GM23338 (cell line): ENCODE measurements around the gene FLT1. TPM values are rescaled to one million over a fixed set of nuclear protein-coding genes. Genes with fewer than 3 reads are reported as not detected.

ENCODE experiments used
- ATAC-seq: fragments of 200-7000 bp; cut with Tn5 transposase; 3 replicates; pipeline ENCODE4 v1.9.1; 2020
- DNase-seq: peaks from one replicate; pipeline ENCODE4 v3.0.0-alpha.2; 2015; ENCODE audit warnings: low spot score
- H2AFZ ChIP-seq: fragments of 200-600 bp; sonication (generic); 2 replicates; pipeline ENCODE4 v1.8.0; 2016; ENCODE audit warnings: antibody characterized with exemption, mild to moderate bottlenecking, moderate library complexity
- H3F3A ChIP-seq: fragments of 200-600 bp; sonication (generic); replicated peaks from 2 replicates; pipeline ENCODE4 v1.8.0; 2017; ENCODE audit warnings: antibody characterized with exemption, mixed run types, low read depth
- H3K27ac ChIP-seq: fragments of 200-600 bp; sonication (generic); 2 replicates; pipeline ENCODE4 v1.6.1; 2016; ENCODE audit warnings: low read depth
- H3K27me3 ChIP-seq: fragments of 200-600 bp; sonication (generic); 2 replicates; pipeline ENCODE4 v1.8.0; 2016; ENCODE audit warnings: mild to moderate bottlenecking, mixed run types, moderate library complexity; ENCODE audit not compliant: insufficient read depth
- H3K36me3 ChIP-seq: fragments of 200-600 bp; sonication (generic); 2 replicates; pipeline ENCODE4 v1.8.0; 2016; ENCODE audit warnings: mild to moderate bottlenecking; ENCODE audit not compliant: insufficient read depth
- H3K4me1 ChIP-seq: fragments of 200-600 bp; sonication (generic); 2 replicates; pipeline ENCODE4 v1.8.0; 2016; ENCODE audit warnings: mild to moderate bottlenecking, moderate library complexity; ENCODE audit not compliant: insufficient read depth
- H3K4me2 ChIP-seq: fragments of 200-600 bp; sonication (generic); 2 replicates; pipeline ENCODE4 v1.7.1; 2017; ENCODE audit warnings: mixed run types
- H3K4me3 ChIP-seq: fragments of 200-600 bp; sonication (generic); 2 replicates; pipeline ENCODE4 v1.6.1; 2016; ENCODE audit warnings: mixed run types
- H3K79me2 ChIP-seq: fragments of 200-600 bp; sonication (generic); replicated peaks from 2 replicates; pipeline ENCODE4 v1.8.0; 2017; ENCODE audit warnings: mild to moderate bottlenecking; ENCODE audit not compliant: insufficient read depth
- H3K9me2 ChIP-seq: fragments of 200-600 bp; sonication (generic); 2 replicates; pipeline ENCODE4 v1.8.0; 2017; ENCODE audit not compliant: insufficient read depth
- H4K20me1 ChIP-seq: fragments of 200-600 bp; sonication (generic); replicated peaks from 2 replicates; pipeline ENCODE4 v1.8.0; 2017; ENCODE audit warnings: mild to moderate bottlenecking; ENCODE audit not compliant: insufficient read depth
- H3K27ac Mint-ChIP-seq: 2 replicates; pipeline ENCODE4 v1.8.0; 2020; ENCODE audit warnings: inconsistent platforms, mild to moderate bottlenecking, moderate library complexity, mixed read lengths
- H3K27me3 Mint-ChIP-seq: 3 replicates; pipeline ENCODE4 v1.8.0; 2022; ENCODE audit warnings: low read depth, mild to moderate bottlenecking, moderate library complexity, mixed read lengths, inconsistent platforms; ENCODE audit not compliant: insufficient read depth, poor library complexity
- H3K36me3 Mint-ChIP-seq: 3 replicates; pipeline ENCODE4 v1.8.0; 2021; ENCODE audit warnings: low read depth, mild to moderate bottlenecking, inconsistent platforms, moderate library complexity, mixed read lengths
- H3K4me1 Mint-ChIP-seq: 3 replicates; pipeline ENCODE4 v1.8.0; 2020; ENCODE audit warnings: mild to moderate bottlenecking, inconsistent platforms, mixed read lengths
- H3K4me3 Mint-ChIP-seq: 3 replicates; pipeline ENCODE4 v1.8.0; 2021; ENCODE audit warnings: moderate library complexity, mild to moderate bottlenecking, inconsistent platforms, mixed read lengths
- H3K9me3 Mint-ChIP-seq: 3 replicates; pipeline ENCODE4 v1.8.0; 2020; ENCODE audit warnings: moderate library complexity, mild to moderate bottlenecking, inconsistent platforms, mixed read lengths
- CREB1 ChIP-seq: fragments of 250-450 bp; sonication (Bioruptor Pico); IDR thresholded peaks from 2 replicates; pipeline ENCODE4 v1.5.0; 2020; ENCODE audit warnings: low read depth, mild to moderate bottlenecking, moderate library complexity
- EZH2 ChIP-seq: fragments of 200-600 bp; sonication (generic); IDR thresholded peaks from one replicate; pipeline ENCODE4 v1.8.0; 2017; ENCODE audit warnings: antibody characterized with exemption, mild to moderate bottlenecking, low read depth; ENCODE audit not compliant: unreplicated experiment
- EZH2phosphoT487 ChIP-seq: fragments of 200-600 bp; sonication (generic); IDR thresholded peaks from one replicate; pipeline ENCODE4 v1.8.1; 2018; ENCODE audit warnings: antibody characterized with exemption; ENCODE audit not compliant: unreplicated experiment
- JUNB ChIP-seq: IDR thresholded peaks from one replicate; pipeline ENCODE4 v1.6.1; 2016; ENCODE audit warnings: antibody characterized with exemption; ENCODE audit not compliant: unreplicated experiment
- NANOG ChIP-seq: IDR thresholded peaks from 2 replicates; pipeline ENCODE4 v1.6.1; 2016; ENCODE audit warnings: antibody characterized with exemption, borderline replicate concordance
- ZNF114 ChIP-seq: fragments of 250-450 bp; sonication (Bioruptor Pico); IDR thresholded peaks from 2 replicates; pipeline ENCODE4 v1.5.0; 2020; ENCODE audit warnings: mild to moderate bottlenecking, moderate library complexity
- ZNF331 ChIP-seq: fragments of 250-450 bp; sonication (Bioruptor Pico); IDR thresholded peaks from 2 replicates; pipeline ENCODE4 v1.5.0; 2020; ENCODE audit warnings: low read depth, mild to moderate bottlenecking, moderate library complexity
- polyA plus RNA-seq: library from polyadenylated mRNA; unstranded; fragments of >200 nt; fragmentation: Nextera tagmentation; extraction: Ambion mirVana; gene quantifications from 2 replicates; pipeline ENCODE4 v1.2.1, GENCODE V29; 2016
- total RNA-seq: library from RNA; depleted of rRNA; stranded (reverse); fragments of >200 nt; shearing (Covaris generic); gene quantifications from 2 replicates; pipeline ENCODE4 v1.2.3, GENCODE V29; 2014
- TF ChIP-seq, protein P1 (sequence below), 2 experiments: fragments of 200-600 bp in 1 of 2; sonication (generic) in 1 of 2; conservative IDR thresholded peaks; 2 replicates each; pipeline versions ENCODE4 v1.5.1 to v1.6.1; 2016 to 2017; ENCODE audit warnings: antibody characterized with exemption in 2 of 2, low read depth in 2 of 2, mild to moderate bottlenecking in 2 of 2, moderate library complexity in 1 of 2
- TF ChIP-seq, protein P2 (sequence below): IDR thresholded peaks from 2 replicates; pipeline ENCODE4 v1.6.1; 2016; ENCODE audit warnings: antibody characterized with exemption
- TF ChIP-seq, protein P3 (sequence below): fragments of 250-450 bp; sonication (Bioruptor Pico); IDR thresholded peaks from 2 replicates; pipeline ENCODE4 v1.5.0; 2020; ENCODE audit warnings: mild to moderate bottlenecking, moderate library complexity

The FLT1 gene
- total and polyA plus RNA-seq, 2 experiments from 2014 or later, result 26.8 to 116 TPM

DNA sequence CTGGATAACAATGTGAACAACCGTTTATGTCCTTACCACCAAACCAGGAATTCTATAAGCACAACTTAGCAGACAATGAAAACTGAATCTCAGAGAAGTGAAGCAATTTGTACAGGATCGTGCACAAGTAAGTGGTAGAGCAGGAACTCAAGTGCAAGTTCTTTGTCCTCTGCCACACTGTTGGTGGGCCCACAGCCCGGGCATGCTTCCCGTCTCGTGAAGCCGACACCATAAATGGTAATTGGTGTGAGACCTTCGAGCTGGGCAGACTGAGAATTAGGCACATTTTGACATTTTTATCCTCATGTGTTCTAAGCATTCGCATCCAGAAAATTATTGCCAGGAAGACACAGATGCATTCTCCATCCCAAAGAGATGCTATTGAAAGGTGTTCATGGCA, 27.9 kb upstream of the FLT1 start (continued):
- TF ChIP-seq, protein P1, sequence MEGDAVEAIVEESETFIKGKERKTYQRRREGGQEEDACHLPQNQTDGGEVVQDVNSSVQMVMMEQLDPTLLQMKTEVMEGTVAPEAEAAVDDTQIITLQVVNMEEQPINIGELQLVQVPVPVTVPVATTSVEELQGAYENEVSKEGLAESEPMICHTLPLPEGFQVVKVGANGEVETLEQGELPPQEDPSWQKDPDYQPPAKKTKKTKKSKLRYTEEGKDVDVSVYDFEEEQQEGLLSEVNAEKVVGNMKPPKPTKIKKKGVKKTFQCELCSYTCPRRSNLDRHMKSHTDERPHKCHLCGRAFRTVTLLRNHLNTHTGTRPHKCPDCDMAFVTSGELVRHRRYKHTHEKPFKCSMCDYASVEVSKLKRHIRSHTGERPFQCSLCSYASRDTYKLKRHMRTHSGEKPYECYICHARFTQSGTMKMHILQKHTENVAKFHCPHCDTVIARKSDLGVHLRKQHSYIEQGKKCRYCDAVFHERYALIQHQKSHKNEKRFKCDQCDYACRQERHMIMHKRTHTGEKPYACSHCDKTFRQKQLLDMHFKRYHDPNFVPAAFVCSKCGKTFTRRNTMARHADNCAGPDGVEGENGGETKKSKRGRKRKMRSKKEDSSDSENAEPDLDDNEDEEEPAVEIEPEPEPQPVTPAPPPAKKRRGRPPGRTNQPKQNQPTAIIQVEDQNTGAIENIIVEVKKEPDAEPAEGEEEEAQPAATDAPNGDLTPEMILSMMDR (conservative IDR thresholded peaks at IDR 0.05; ENCODE audit: low read depth in 2 of 2), result no peak
- TF ChIP-seq, protein P2, sequence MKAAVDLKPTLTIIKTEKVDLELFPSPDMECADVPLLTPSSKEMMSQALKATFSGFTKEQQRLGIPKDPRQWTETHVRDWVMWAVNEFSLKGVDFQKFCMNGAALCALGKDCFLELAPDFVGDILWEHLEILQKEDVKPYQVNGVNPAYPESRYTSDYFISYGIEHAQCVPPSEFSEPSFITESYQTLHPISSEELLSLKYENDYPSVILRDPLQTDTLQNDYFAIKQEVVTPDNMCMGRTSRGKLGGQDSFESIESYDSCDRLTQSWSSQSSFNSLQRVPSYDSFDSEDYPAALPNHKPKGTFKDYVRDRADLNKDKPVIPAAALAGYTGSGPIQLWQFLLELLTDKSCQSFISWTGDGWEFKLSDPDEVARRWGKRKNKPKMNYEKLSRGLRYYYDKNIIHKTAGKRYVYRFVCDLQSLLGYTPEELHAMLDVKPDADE, result no peak
- TF ChIP-seq EZH2, result no peak
- TF ChIP-seq ZNF114 (CRISPR knock-in tag), result no peak
- TF ChIP-seq NANOG, result no peak

DNA sequence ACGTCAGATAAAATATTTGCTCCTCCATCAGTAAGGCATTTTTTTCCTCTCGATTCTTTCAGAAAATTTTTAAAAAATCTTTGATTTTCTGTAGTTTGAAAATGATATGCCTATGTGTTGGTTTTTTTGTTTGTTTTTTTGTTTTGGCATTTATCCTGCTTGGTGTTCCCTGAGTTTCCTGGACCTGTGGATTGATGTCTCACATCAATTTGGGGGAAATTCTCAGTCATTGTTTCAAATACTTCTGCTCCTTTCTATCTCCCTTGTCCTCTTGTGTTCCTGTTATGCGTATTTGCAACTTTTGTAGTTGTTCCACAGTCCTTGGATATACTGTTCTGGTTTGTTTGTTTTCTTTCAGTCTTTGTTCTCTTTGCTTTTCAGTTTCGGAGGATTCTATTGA, 18.8 kb upstream of the FLT1 start:
- ATAC-seq (no peak), DNase-seq (no peak)
- Histone ChIP-seq H3K4me2 (0 out of 2 replicates have a peak overlapping the region, but pooled peaks have one; percentile 6), H3K9me2 (0 out of 2 replicates have a peak, but pooled peaks cover 3% of the 10 kb centered on the region), H3K27ac (no peak overlapping the region), H3K27me3 (no peaks in the 10 kb centered on the region), H2AFZ (no peak overlapping the region), H3K4me3 (no peak overlapping the region), H3F3A (no peaks in the 10 kb centered on the region), H4K20me1 (no peaks in the 10 kb centered on the region), H3K4me1 (no peaks in the 10 kb centered on the region), H3K79me2 (no peaks in the 10 kb centered on the region), H3K36me3 (no peaks in the 10 kb centered on the region)
- TF ChIP-seq CREB1 (CRISPR knock-in tag), result no peak
- no peak for TF ChIP-seq EZH2
- TF ChIP-seq JUNB, result no peak
- TF ChIP-seq, protein P1 (conservative IDR thresholded peaks at IDR 0.05; ENCODE audit: low read depth in 2 of 2), result no peak
- TF ChIP-seq ZNF331 (CRISPR knock-in tag), result no peak
- TF ChIP-seq, protein P3, sequence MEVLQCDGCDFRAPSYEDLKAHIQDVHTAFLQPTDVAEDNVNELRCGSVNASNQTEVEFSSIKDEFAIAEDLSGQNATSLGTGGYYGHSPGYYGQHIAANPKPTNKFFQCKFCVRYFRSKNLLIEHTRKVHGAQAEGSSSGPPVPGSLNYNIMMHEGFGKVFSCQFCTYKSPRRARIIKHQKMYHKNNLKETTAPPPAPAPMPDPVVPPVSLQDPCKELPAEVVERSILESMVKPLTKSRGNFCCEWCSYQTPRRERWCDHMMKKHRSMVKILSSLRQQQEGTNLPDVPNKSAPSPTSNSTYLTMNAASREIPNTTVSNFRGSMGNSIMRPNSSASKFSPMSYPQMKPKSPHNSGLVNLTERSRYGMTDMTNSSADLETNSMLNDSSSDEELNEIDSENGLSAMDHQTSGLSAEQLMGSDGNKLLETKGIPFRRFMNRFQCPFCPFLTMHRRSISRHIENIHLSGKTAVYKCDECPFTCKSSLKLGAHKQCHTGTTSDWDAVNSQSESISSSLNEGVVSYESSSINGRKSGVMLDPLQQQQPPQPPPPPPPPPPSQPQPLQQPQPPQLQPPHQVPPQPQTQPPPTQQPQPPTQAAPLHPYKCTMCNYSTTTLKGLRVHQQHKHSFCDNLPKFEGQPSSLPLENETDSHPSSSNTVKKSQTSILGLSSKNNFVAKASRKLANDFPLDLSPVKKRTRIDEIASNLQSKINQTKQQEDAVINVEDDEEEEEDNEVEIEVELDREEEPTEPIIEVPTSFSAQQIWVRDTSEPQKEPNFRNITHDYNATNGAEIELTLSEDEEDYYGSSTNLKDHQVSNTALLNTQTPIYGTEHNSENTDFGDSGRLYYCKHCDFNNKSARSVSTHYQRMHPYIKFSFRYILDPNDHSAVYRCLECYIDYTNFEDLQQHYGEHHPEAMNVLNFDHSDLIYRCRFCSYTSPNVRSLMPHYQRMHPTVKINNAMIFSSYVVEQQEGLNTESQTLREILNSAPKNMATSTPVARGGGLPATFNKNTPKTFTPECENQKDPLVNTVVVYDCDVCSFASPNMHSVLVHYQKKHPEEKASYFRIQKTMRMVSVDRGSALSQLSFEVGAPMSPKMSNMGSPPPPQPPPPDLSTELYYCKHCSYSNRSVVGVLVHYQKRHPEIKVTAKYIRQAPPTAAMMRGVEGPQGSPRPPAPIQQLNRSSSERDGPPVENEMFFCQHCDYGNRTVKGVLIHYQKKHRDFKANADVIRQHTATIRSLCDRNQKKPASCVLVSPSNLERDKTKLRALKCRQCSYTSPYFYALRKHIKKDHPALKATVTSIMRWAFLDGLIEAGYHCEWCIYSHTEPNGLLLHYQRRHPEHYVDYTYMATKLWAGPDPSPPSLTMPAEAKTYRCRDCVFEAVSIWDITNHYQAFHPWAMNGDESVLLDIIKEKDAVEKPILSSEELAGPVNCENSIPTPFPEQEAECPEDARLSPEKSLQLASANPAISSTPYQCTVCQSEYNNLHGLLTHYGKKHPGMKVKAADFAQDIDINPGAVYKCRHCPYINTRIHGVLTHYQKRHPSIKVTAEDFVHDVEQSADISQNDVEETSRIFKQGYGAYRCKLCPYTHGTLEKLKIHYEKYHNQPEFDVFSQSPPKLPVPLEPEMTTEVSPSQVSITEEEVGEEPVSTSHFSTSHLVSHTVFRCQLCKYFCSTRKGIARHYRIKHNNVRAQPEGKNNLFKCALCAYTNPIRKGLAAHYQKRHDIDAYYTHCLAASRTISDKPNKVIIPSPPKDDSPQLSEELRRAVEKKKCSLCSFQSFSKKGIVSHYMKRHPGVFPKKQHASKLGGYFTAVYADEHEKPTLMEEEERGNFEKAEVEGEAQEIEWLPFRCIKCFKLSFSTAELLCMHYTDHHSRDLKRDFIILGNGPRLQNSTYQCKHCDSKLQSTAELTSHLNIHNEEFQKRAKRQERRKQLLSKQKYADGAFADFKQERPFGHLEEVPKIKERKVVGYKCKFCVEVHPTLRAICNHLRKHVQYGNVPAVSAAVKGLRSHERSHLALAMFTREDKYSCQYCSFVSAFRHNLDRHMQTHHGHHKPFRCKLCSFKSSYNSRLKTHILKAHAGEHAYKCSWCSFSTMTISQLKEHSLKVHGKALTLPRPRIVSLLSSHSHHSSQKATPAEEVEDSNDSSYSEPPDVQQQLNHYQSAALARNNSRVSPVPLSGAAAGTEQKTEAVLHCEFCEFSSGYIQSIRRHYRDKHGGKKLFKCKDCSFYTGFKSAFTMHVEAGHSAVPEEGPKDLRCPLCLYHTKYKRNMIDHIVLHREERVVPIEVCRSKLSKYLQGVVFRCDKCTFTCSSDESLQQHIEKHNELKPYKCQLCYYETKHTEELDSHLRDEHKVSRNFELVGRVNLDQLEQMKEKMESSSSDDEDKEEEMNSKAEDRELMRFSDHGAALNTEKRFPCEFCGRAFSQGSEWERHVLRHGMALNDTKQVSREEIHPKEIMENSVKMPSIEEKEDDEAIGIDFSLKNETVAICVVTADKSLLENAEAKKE, result no peak
- no peak for TF ChIP-seq NANOG
- no peak for TF ChIP-seq ZNF114 (CRISPR knock-in tag)
- no peak for TF ChIP-seq EZH2phosphoT487
- Mint-ChIP-seq H3K9me3 (no peaks in the 10 kb centered on the region), H3K4me3 (no peak overlapping the region), H3K36me3 (no peaks in the 10 kb centered on the region), H3K27ac (no peak overlapping the region; the same call in 1 of the 2 replicates), H3K4me1 (peaks cover 8% of the 10 kb centered on the region), H3K27me3 (peaks cover 2% of the 10 kb centered on the region)
